Fibroblast of lung (primary cell): Measurements from ENCODE around the gene H6PD. TPM values are rescaled to one million over a fixed set of nuclear protein-coding genes. Genes with fewer than 3 reads are reported as not detected.

Source experiments
- DNase-seq, 2 donors: peaks; one replicate each; pipeline versions ENCODE4 v3.0.0 to v3.0.0-alpha.2; 2010; ENCODE audit warnings: low read depth in 2 of 2
- H2AFZ ChIP-seq: 2 replicates; pipeline ENCODE4 v1.5.1; 2012; ENCODE audit warnings: low read length, control low read depth, inconsistent platforms
- H3K27ac ChIP-seq: 2 replicates; pipeline ENCODE4 v1.5.1; 2011; ENCODE audit warnings: low read length, control low read depth; ENCODE audit not compliant: insufficient read depth
- H3K27me3 ChIP-seq: 2 replicates; pipeline ENCODE4 v1.5.1; 2011; ENCODE audit warnings: mild to moderate bottlenecking, low read length; ENCODE audit not compliant: control insufficient read depth, insufficient read depth
- H3K36me3 ChIP-seq: 2 replicates; pipeline ENCODE4 v1.5.1; 2011; ENCODE audit warnings: low read length; ENCODE audit not compliant: control insufficient read depth, insufficient read depth
- H3K4me1 ChIP-seq: 2 replicates; pipeline ENCODE4 v1.5.1; 2011; ENCODE audit warnings: low read length; ENCODE audit not compliant: control insufficient read depth, insufficient read depth; ENCODE audit errors: extremely low read depth
- H3K4me2 ChIP-seq: 2 replicates; pipeline ENCODE4 v1.5.1; 2011; ENCODE audit warnings: low read length, control low read depth; ENCODE audit not compliant: insufficient read depth; ENCODE audit errors: extremely low read depth
- H3K4me3 ChIP-seq, 4 experiments: fragments of 200-600 bp in 1 of 4; sonication (generic) in 1 of 4; replicated peaks in 1 of 4; 2 replicates each; pipeline ENCODE4 v1.5.1; 2011 to 2016; ENCODE audit warnings: low read length in 4 of 4, low read depth in 3 of 4, mild to moderate bottlenecking in 3 of 4, control low read depth in 2 of 4, inconsistent platforms in 1 of 4, mixed read lengths in 1 of 4; ENCODE audit not compliant: insufficient read depth in 1 of 4; ENCODE audit errors: control extremely low read depth in 1 of 4
- H3K79me2 ChIP-seq: 2 replicates; pipeline ENCODE4 v1.5.1; 2012; ENCODE audit warnings: mild to moderate bottlenecking, low read length, inconsistent platforms; ENCODE audit not compliant: control insufficient read depth, insufficient read depth
- H3K9ac ChIP-seq: 2 replicates; pipeline ENCODE4 v1.5.1; 2011; ENCODE audit warnings: mild to moderate bottlenecking, low read length, control low read depth; ENCODE audit not compliant: insufficient read depth
- H3K9me3 ChIP-seq: 2 replicates; pipeline ENCODE4 v1.5.1; 2012; ENCODE audit warnings: low read depth, low read length; ENCODE audit not compliant: control insufficient read depth, insufficient read depth
- H4K20me1 ChIP-seq: 2 replicates; pipeline ENCODE4 v1.5.1; 2011; ENCODE audit warnings: low read length; ENCODE audit not compliant: control insufficient read depth, insufficient read depth; ENCODE audit errors: extremely low read depth
- CTCF ChIP-seq, 2 donors: IDR thresholded peaks in 1 of 2; conservative IDR thresholded peaks in 1 of 2; 1 replicate in 1 of 2; 2 replicates in 1 of 2; pipeline ENCODE4 v1.5.1; 2011 to 2012; ENCODE audit warnings: low read length in 2 of 2, control low read depth in 1 of 2, inconsistent platforms in 1 of 2, low read depth in 1 of 2, mild to moderate bottlenecking in 1 of 2
- EZH2 ChIP-seq: IDR thresholded peaks from 2 replicates; pipeline ENCODE4 v1.5.1; 2012; ENCODE audit warnings: low read length, control low read depth, mild to moderate bottlenecking; ENCODE audit errors: missing control alignments
- polyA plus RNA-seq, 2 donors: library from polyadenylated mRNA; depleted of rRNA in 1 of 2; stranded (reverse) in 1 of 2; unstranded in 1 of 2; fragments of >200 nt; gene quantifications; 2 replicates each; pipeline ENCODE4 v1.2.1, GENCODE V29; 2011 to 2012; ENCODE audit warnings: missing spikeins in 1 of 2
- total RNA-seq: library from RNA; depleted of rRNA; stranded (reverse); fragments of >200 nt; gene quantifications from 2 replicates; pipeline ENCODE4 v1.2.1, GENCODE V29; 2014

Gene H6PD
- total and polyA plus RNA-seq, 2 donors (not counting 1 experiment from before 2014, with no cell fraction given): 15.2 to 23.5 TPM

- DNase-seq: no peak
- no peak for TF ChIP-seq CTCF (conservative IDR thresholded peaks at IDR 0.05 in 1 of 2, IDR thresholded peaks at IDR 0.05 in 1 of 2; ENCODE audit: low read depth in 1 of 2, low read length in 2 of 2)
- TF ChIP-seq EZH2: no peak
- H3K4me1 ChIP-seq: peaks cover 8% of the 10 kb centered on the region
Measured at GRCh38 chr1:9273177-9273576, 38.6 kb downstream of the H6PD start.

GRCh38 chr1:9275161-9275560 lies 40.6 kb downstream of the H6PD start:
- Histone ChIP-seq H3K4me3 (no peak overlapping the region), H3K36me3 (no peaks in the 10 kb centered on the region), H3K9me3 (no peaks in the 10 kb centered on the region), H3K79me2 (no peaks in the 10 kb centered on the region), H3K9ac (no peak overlapping the region), H4K20me1 (no peaks in the 10 kb centered on the region), H3K27ac (no peak overlapping the region), H3K4me2 (no peak overlapping the region), H3K27me3 (no peaks in the 10 kb centered on the region), H2AFZ (no peak overlapping the region), H3K4me1 (peaks cover 23% of the 10 kb centered on the region)
- TF ChIP-seq CTCF (conservative IDR thresholded peaks at IDR 0.05 in 1 of 2, IDR thresholded peaks at IDR 0.05 in 1 of 2; ENCODE audit: low read depth in 1 of 2, low read length in 2 of 2): no peak
- no peak for TF ChIP-seq EZH2
- no peak for DNase-seq

More at GRCh38 chr1:9273177-9273576, 38.6 kb downstream of the H6PD start:
- Histone ChIP-seq H3K36me3 (no peaks in the 10 kb centered on the region), H3K9me3 (no peaks in the 10 kb centered on the region), H3K9ac (no peak overlapping the region), H4K20me1 (no peaks in the 10 kb centered on the region), H3K27ac (no peak overlapping the region), H3K79me2 (no peaks in the 10 kb centered on the region), H3K4me3 (no peak overlapping the region), H2AFZ (no peak overlapping the region), H3K4me2 (no peak overlapping the region), H3K27me3 (no peaks in the 10 kb centered on the region)

- no peak overlapping the region for H3K4me3 ChIP-seq
- H3K9me3 ChIP-seq: no peaks in the 10 kb centered on the region
- H3K27ac ChIP-seq: no peak overlapping the region
- no peaks in the 10 kb centered on the region for H3K36me3 ChIP-seq
- peaks cover 24% of the 10 kb centered on the region for H3K4me1 ChIP-seq
- no peaks in the 10 kb centered on the region for H3K27me3 ChIP-seq
- no peaks in the 10 kb centered on the region for H4K20me1 ChIP-seq
- DNase-seq: peak; percentile 86 to 93
- H3K4me2 ChIP-seq: no peak overlapping the region
- no peak overlapping the region for H2AFZ ChIP-seq
- H3K79me2 ChIP-seq: no peaks in the 10 kb centered on the region
- TF ChIP-seq EZH2: no peak
- TF ChIP-seq CTCF (conservative IDR thresholded peaks at IDR 0.05 in 1 of 2, IDR thresholded peaks at IDR 0.05 in 1 of 2; ENCODE audit: low read depth in 1 of 2, low read length in 2 of 2): no peak
- no peak overlapping the region for H3K9ac ChIP-seq
Measured at GRCh38 chr1:9275567-9276034, 41.0 kb downstream of the H6PD start.
